GM12892 (cell line): ENCODE results near the gene DIS3L.
"Not testable (repeated sequence)": the region's sequence is repeated elsewhere in the genome, so short reads cannot be mapped to it uniquely, and the experiment has no call there.

Experiments
- DNase-seq: peaks from one replicate; pipeline ENCODE4 v3.0.0; 2011; ENCODE audit not compliant: insufficient read length
- FAIRE-seq: peaks from 2 replicates; lab custom pipeline; 2011; peaks lifted over from hg19 to GRCh38; lab: Jason Lieb, UNC
- POLR2A ChIP-seq: IDR thresholded peaks from 2 replicates; pipeline ENCODE4 v1.6.1; 2011; ENCODE audit warnings: low read depth, low read length, control low read depth
- POLR2AphosphoS5 ChIP-seq: IDR thresholded peaks from 2 replicates; pipeline ENCODE4 v1.6.1; 2011; ENCODE audit warnings: low read depth, low read length, control low read depth
- TAF1 ChIP-seq: IDR thresholded peaks from 2 replicates; pipeline ENCODE4 v1.6.1; 2011; ENCODE audit warnings: low read depth, mild to moderate bottlenecking, control low read depth, low read length, borderline replicate concordance

Gene DIS3L

GRCh38 chr15:66254951-66255676 lies 38.3 kb upstream of the DIS3L start:
- FAIRE-seq = no peak
- no peak for TF ChIP-seq POLR2AphosphoS5
- no peak for TF ChIP-seq TAF1
- TF ChIP-seq POLR2A = no peak

DNA sequence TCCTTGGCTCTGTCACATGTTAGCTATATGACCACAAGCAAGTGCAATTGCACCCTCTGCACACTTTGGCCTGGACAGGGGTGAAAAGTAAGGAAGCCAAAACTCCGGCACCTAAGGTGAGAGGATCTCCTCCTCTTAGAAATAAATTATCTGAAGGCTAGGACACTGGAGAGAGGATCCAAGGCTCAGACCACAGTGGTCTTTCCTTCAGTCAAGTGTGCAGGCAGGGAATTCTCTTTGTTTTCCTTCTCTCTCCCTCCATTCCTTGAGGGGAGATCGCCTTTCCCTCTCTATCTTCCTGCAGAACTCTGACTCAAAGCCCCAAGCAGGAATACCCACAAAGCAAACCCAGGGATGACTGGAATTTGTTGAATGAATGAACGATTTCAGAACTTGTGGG lies 36.7 kb upstream of the DIS3L start:
- FAIRE-seq = no peak
- TF ChIP-seq POLR2AphosphoS5 = no peak
- TF ChIP-seq TAF1 = no peak
- TF ChIP-seq POLR2A = no peak
- no peak for DNase-seq

More at GRCh38 chr15:66254951-66255676, 38.3 kb upstream of the DIS3L start:
- DNase-seq = no peak

- FAIRE-seq (no peak), DNase-seq (no peak)
- TF ChIP-seq POLR2A (no peak), POLR2AphosphoS5 (no peak), TAF1 (no peak)
Observed at GRCh38 chr15:66261056-66261455, 32.3 kb upstream of the DIS3L start.

- not testable (repeated sequence) for FAIRE-seq
Observed at GRCh38 chr15:66262837-66263236, 30.5 kb upstream of the DIS3L start.

DNA sequence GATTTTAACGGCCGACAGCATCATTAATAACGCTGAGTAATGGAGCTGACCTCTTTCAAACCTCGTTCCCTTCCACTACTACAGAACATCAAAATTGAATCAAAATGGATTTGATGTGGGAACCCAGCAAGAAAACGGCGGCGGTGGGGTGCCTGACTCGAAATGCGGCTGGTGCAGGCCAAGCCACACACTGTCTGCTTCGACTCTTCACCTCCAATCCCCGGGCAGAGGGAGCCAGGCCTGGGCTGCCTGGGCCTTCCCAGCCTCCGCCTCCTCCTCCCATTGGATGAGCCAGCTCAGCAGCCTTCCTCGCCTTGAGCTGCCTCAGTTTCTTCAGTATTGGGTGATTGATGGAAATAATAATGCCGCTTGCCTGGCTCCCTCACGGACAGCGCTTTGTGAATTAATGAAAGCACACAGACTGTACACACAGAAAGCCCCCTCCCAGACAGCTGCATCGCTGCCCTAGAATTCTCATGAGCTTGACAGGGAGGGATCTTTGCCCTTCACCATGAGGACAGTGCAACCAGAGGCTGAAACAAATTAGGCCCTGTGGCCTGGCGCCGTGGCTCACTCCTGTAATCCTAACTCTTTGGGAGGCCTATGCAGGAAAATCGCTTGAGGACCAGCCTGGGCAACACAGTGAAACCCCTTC lies 28.4 kb upstream of the DIS3L start:
- FAIRE-seq (no peak), DNase-seq (no peak)
- TF ChIP-seq POLR2AphosphoS5 = no peak

More at GRCh38 chr15:66262837-66263236, 30.5 kb upstream of the DIS3L start:
- DNase-seq = not testable (repeated sequence)

GRCh38 chr15:66269326-66270090 lies 23.9 kb upstream of the DIS3L start:
- DNase-seq (no peak), FAIRE-seq (no peak)
- TF ChIP-seq POLR2AphosphoS5 = no peak
- TF ChIP-seq TAF1 = no peak
- no peak for TF ChIP-seq POLR2A

DNA sequence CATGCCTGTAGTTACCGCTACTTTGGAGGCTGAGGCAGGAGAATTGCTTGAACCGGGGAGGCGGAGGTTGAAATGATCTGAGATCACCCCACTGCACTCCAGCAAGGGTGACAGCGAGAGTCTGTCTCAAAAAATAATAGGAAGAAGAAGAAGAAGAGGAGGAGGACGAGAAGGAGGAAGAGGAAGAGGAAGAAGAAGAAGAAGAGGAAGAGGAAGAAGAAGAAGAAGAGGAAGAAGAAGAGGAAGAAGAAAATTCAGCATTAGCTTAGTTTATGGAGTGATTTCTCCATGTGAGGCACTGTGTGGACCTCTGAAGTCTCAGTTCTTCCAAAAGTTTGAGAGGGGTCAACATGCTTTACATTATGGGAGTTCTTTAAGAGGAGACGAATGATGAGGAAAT lies 22.4 kb upstream of the DIS3L start:
- TF ChIP-seq TAF1 (no peak), POLR2A (no peak), POLR2AphosphoS5 (no peak)
- no peak for FAIRE-seq
- DNase-seq = no peak

DNA sequence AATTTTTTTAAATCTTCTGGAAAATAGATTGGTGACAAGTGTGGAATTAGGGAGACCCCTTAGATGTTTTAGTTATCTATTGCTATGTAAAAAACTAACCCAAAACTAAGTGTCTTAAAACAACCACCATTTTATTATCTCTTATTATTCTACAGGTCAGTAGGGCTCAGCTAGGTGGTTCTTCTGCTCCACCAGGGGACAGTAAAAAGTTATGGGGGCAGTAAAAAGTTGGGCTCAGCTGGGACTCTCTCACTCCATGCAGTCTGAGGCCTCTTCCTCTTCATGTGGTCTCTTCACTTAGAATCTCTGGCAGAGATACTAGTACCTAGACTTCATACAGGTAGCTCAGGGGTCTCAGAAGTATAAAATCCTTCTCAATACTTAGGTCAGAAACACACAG lies 18.0 kb upstream of the DIS3L start:
- FAIRE-seq (no peak), DNase-seq (no peak)
- no peak for TF ChIP-seq POLR2A
- TF ChIP-seq TAF1 = no peak
- TF ChIP-seq POLR2AphosphoS5 = no peak

GRCh38 chr15:66276546-66276945 lies 16.8 kb upstream of the DIS3L start:
- DNase-seq (no peak), FAIRE-seq (no peak)
- TF ChIP-seq TAF1 (no peak), POLR2A (no peak), POLR2AphosphoS5 (no peak)

GRCh38 chr15:66278056-66278455 lies 15.3 kb upstream of the DIS3L start:
- FAIRE-seq (no peak), DNase-seq (no peak)
- no peak for TF ChIP-seq TAF1
- no peak for TF ChIP-seq POLR2A
- no peak for TF ChIP-seq POLR2AphosphoS5

GRCh38 chr15:66278671-66279070 lies 14.7 kb upstream of the DIS3L start:
- TF ChIP-seq TAF1 (no peak), POLR2A (no peak), POLR2AphosphoS5 (no peak)
- DNase-seq (no peak), FAIRE-seq (no peak)

DNA sequence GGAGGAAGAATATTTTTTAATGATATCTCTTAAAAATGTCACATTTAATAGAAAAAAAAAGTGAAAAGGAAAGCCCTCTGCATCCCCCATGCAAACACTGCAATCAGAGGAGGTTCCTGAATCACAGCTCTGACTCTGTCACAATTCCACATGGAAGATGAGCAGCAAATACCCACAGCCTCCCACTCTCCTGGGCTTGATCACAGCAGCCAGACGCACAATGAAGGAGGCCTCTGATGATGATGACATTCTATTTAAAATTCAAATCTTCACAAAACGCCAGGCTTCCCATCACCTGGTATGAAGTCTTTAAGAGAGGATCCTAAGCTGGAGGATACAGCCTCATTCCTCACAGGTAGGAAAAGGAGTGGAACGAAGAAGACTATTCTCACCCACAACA lies 9.1 kb upstream of the DIS3L start:
- TF ChIP-seq TAF1 (no peak), POLR2AphosphoS5 (no peak), POLR2A (no peak)
- no peak for FAIRE-seq
- no peak for DNase-seq
